Tibial nerve (tissue), 4 donors: ENCODE data around the gene NPB. TPM values are rescaled to one million over a fixed set of nuclear protein-coding genes. Genes with fewer than 3 reads are reported as not detected.
A peak's percentile ranks its signal among the peaks of the same experiment; 100 is the strongest.

Source experiments
- DNase-seq, 2 donors: peaks; one replicate each; pipeline ENCODE4 v3.0.0-alpha.2; 2019; ENCODE audit warnings: low spot score in 2 of 2
- H3K27ac ChIP-seq, 4 donors: fragments of 200-600 bp; sonication (generic) in 3 of 4; one replicate each; pipeline ENCODE4 v1.5.1; 2017 to 2019; ENCODE audit warnings: mild to moderate bottlenecking in 1 of 4
- H3K27me3 ChIP-seq, 2 donors: fragments of 200-600 bp; sonication (generic) in 1 of 2; one replicate each; pipeline versions ENCODE4 v1.5.1 to v1.6.0; 2017 to 2019
- H3K36me3 ChIP-seq, 3 donors: fragments of 200-600 bp; sonication (generic); one replicate each; pipeline ENCODE4 v1.5.1; 2018 to 2019
- H3K4me1 ChIP-seq, 4 donors: fragments of 200-600 bp; sonication (generic) in 3 of 4; one replicate each; pipeline ENCODE4 v1.5.1; 2017 to 2019
- H3K4me3 ChIP-seq, 4 donors: fragments of 200-600 bp; sonication (generic) in 3 of 4; one replicate each; pipeline ENCODE4 v1.5.1; 2017 to 2019; ENCODE audit warnings: mild to moderate bottlenecking in 1 of 4, moderate library complexity in 1 of 4
- H3K9me3 ChIP-seq, 4 donors: fragments of 200-600 bp; sonication (generic) in 3 of 4; one replicate each; pipeline ENCODE4 v1.5.1; 2017 to 2019
- CTCF ChIP-seq, 5 experiments: fragments of 200-600 bp in 3 of 5; fragments of 450-650 bp in 2 of 5; sonication (generic) in 3 of 5; IDR thresholded peaks; one replicate each; pipeline ENCODE4 v1.5.1; 2016 to 2019; ENCODE audit warnings: antibody characterized with exemption in 5 of 5, mild to moderate bottlenecking in 3 of 5, moderate library complexity in 2 of 5
- EP300 ChIP-seq, 2 donors: sonication (generic); formaldehyde crosslinking; IDR thresholded peaks; one replicate each; pipeline ENCODE4 v1.6.1; 2017; ENCODE audit warnings: antibody characterized with exemption in 2 of 2, mild to moderate bottlenecking in 1 of 2
- POLR2A ChIP-seq, 2 donors: fragments of 450-650 bp; IDR thresholded peaks; one replicate each; pipeline ENCODE4 v1.6.1; 2017; ENCODE audit warnings: antibody characterized with exemption in 2 of 2, mild to moderate bottlenecking in 2 of 2, moderate library complexity in 2 of 2
- WGBS, 2 donors: methylation state at CpG; one replicate each; pipeline ENCODE4 v1.1.5; 2018; 5-methylcytosine and 5-hydroxymethylcytosine counted together
- total RNA-seq, 4 donors: library from RNA; depleted of rRNA; stranded (reverse); fragments of >200 nt; gene quantifications; one replicate each; pipeline ENCODE4 v1.1.0, GENCODE V29; 2016

Gene NPB
- total RNA-seq, 4 donors from 2014 or later, result 4.2 to 8.7 (median 5.4) TPM; not detected in 1

GRCh38 chr17:81867991-81868673 lies 33.9 kb upstream of the NPB start:
- Histone ChIP-seq H3K9me3 (no peaks in the 10 kb centered on the region), H3K27me3 (no peaks in the 10 kb centered on the region), H3K27ac (peak overlapping the region in 3 of 4 donors; percentile 73 to 99 (median 88)), H3K4me3 (no peak overlapping the region), H3K4me1 (peaks cover 0 to 71% (median 36%) of the 10 kb centered on the region in 4 donors), H3K36me3 (peaks cover 0 to 63% (median 17%) of the 10 kb centered on the region in 3 donors)
- DNase-seq, result no peak
- TF ChIP-seq EP300 (IDR thresholded peaks at IDR 0.05), result peak in 1 of 2 donors; percentile 4
- TF ChIP-seq POLR2A (IDR thresholded peaks at IDR 0.05), result no peak
- TF ChIP-seq CTCF (IDR thresholded peaks at IDR 0.05), result no peak
- WGBS, 2 donors, result 54 to 62% methylated on average over 13 to 26 of the region's 28 CpGs

GRCh38 chr17:81868674-81869220 lies 33.3 kb upstream of the NPB start:
- H3K9me3 ChIP-seq, result no peaks in the 10 kb centered on the region
- H3K27ac ChIP-seq, result peak overlapping the region; percentile 23 to 99 (median 93)
- DNase-seq, result no peak
- no peak for TF ChIP-seq EP300 (IDR thresholded peaks at IDR 0.05)
- no peak for TF ChIP-seq CTCF (IDR thresholded peaks at IDR 0.05)
- TF ChIP-seq POLR2A (IDR thresholded peaks at IDR 0.05), result no peak
- H3K4me3 ChIP-seq, result peak overlapping the region in 2 of 4 donors; percentile 91 to 97
- H3K27me3 ChIP-seq, result no peaks in the 10 kb centered on the region
- 57 to 87% methylated on average over 10 to 30 of the region's 30 CpGs for WGBS, 2 donors
- H3K4me1 ChIP-seq, result peaks cover 0 to 71% (median 40%) of the 10 kb centered on the region in 4 donors
- peaks cover 0 to 56% (median 17%) of the 10 kb centered on the region in 3 donors for H3K36me3 ChIP-seq

- peaks cover 0 to 68% (median 40%) of the 10 kb centered on the region in 4 donors for H3K4me1 ChIP-seq
- DNase-seq, result no peak
- H3K9me3 ChIP-seq, result no peaks in the 10 kb centered on the region
- TF ChIP-seq EP300 (IDR thresholded peaks at IDR 0.05) (no peak), CTCF (IDR thresholded peaks at IDR 0.05) (peak; percentile 76 to 94 (median 87)), POLR2A (IDR thresholded peaks at IDR 0.05) (no peak)
- 33 to 41% methylated on average over 30 to 34 of the region's 52 CpGs for WGBS, 2 donors
- no peaks in the 10 kb centered on the region for H3K27me3 ChIP-seq
- H3K27ac ChIP-seq, result peak overlapping the region; percentile 88 to 99 (median 96)
- peak overlapping the region; percentile 71 to 97 (median 92) for H3K4me3 ChIP-seq
- H3K36me3 ChIP-seq, result peaks cover 0 to 51% (median 17%) of the 10 kb centered on the region in 3 donors
These were observed 32.6 kb upstream of the NPB start for GRCh38 chr17:81869221-81870130.

GRCh38 chr17:81870131-81870980 lies 31.7 kb upstream of the NPB start:
- peaks cover 0 to 68% (median 40%) of the 10 kb centered on the region in 4 donors for H3K4me1 ChIP-seq
- peak overlapping the region; percentile 71 to 97 (median 92) for H3K4me3 ChIP-seq
- H3K9me3 ChIP-seq, result no peaks in the 10 kb centered on the region
- H3K36me3 ChIP-seq, result peaks cover 0 to 42% (median 17%) of the 10 kb centered on the region in 3 donors
- WGBS, 2 donors, result 2% methylated on average over 18 to 35 of the region's 65 CpGs
- H3K27me3 ChIP-seq, result no peaks in the 10 kb centered on the region
- TF ChIP-seq CTCF (IDR thresholded peaks at IDR 0.05) (no peak), EP300 (IDR thresholded peaks at IDR 0.05) (no peak), POLR2A (IDR thresholded peaks at IDR 0.05) (no peak)
- peak overlapping the region; percentile 88 to 99 (median 96) for H3K27ac ChIP-seq
- no peak for DNase-seq
